Superior temporal gyrus (tissue), 1 donor: ENCODE data around the gene SCYL2.

ENCODE experiments used
- DNase-seq: peaks from one replicate; pipeline ENCODE4 v3.0.0-alpha.2; 2016; ENCODE audit errors: extremely low spot score

SCYL2 gene

DNA sequence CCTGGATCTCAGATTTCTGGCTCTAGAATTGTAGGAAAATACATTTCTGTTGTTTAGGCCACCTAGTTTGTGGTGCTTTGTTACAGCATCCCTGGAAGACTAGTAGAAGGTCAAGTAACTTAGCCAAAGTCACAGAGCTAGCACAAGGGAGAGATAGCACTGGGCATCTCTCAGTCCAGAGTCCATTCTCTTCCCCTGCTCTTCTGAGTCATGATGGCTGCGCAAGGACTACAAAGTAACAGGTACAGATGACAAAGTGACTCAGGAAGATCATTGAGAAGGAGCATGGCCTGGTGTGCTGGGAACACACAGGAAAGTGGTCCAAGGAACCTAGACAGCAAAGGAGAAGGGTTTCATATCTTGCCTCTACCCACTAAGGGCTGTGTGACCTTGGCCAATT is 109.2 kb downstream of the SCYL2 start:
- no peak for DNase-seq

DNA sequence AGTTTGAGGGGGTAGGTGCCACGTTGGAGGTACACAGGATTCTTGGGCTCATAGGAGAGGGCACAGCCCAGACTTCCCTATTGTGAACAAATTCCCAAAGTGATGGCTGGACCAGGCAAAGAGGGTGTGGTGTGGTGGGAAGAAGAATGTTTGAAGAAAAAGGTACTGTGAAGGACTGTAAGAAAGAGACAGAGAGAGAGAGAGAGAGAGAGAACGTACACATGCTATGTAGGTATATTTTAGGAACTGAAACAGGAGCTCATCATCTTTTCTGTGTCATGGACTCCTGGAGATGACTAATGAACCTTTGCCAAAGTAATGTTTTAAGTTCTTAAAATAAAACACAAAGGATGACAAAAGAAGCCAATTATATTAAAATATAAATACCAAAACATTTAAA is 114.4 kb downstream of the SCYL2 start:
- no peak for DNase-seq

- no peak for DNase-seq
Measured at GRCh38 chr12:100382338-100382737, 115.4 kb downstream of the SCYL2 start.

DNA sequence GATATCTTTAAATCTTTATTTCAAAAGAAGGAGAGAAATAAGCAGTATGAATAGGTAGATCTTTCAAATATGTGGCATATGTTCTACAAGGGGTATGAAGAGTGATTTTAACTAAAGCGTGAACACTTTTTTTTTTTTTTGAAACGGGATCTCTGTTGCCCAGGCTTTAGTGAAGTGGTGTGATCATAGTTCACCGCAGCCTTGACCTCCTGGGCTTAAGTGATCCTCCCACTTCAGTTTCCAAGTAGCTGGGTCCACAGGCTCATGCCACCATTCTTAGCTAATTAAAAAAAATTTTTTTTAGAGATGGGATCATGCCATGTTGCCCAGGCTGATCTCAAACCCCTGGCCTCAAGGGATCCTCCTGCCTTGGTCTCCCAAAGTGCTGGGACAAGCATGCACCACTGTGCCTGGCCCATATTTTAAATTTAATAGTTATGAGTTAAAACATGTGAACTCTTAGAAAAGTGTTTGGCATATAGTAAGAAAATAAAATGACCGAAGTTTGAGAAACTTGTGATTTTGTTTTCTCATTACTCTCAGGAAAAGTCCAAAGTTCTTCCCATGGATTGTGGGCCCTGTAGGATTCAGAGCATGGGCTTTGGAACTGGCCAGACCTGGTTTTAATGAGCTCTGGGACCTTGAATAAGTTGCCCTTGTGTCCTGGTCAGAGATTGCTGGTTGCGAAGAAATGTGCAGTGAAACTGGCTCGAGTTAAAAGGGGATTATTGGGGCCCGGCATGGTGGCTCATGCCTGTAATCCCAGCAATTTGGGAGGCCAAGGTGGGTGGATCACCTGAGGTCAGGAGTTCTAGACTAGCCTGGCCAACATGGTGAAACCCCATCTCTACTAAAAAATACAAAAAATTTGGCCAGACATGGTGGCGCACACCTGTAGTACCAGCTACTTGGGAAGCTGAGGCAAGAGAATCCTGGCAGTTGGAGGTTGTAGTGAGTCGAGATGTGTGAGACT is 116.9 kb downstream of the SCYL2 start:
- no peak for DNase-seq

DNA sequence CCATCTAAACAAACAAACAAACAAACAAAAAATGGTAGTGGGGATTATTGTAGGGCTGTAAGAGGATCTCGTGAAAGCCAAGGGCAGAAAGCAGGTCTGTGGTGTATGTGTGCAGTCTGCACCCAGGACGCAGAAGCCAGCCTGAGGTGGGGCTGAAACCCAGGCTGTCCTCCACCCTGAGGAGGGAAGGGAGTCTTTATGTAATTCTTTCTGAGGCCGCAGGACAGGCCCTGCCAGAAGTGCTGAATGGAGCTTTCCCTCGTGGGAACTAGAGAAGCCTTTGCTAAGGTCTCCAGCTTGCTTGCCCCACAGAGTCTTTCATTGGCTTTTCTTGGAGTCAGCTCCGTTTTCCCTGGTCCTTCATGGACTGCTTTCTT is 117.6 kb downstream of the SCYL2 start:
- DNase-seq: no peak

- no peak for DNase-seq
Measured at GRCh38 chr12:100388382-100388781, 121.4 kb downstream of the SCYL2 start.
